ENCODE data around the gene PTDSS2.

Gene PTDSS2

DNA sequence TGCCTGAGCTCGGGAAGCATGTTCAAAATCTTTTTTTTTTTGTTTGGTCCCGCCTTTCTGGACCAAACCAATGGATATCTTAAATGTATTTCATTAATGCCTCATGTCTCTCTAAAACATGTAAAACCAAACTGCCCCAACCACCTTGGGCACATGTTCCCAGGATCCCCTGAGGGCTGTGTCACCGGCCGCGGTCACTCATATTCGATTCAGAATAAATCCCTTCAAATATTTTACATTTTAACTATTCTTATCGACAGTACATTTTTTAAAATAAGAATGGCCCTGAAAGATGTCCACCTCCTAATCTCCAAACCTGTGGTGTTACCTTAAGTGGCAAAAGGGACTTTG, 54.9 kb downstream of the PTDSS2 start:
- Histone ChIP-seq H4K20me1 (ENCODE audit: control insufficient read depth, insufficient read depth, low read depth, low read length) (no peaks in the 10 kb centered on the region), H3K4me3 (ENCODE audit: low read length) (peak overlapping the region; percentile 97), H3K4me1 (ENCODE audit: control insufficient read depth, low read length) (peaks cover 31% of the 10 kb centered on the region), H3K9me2 (replicated peaks; ENCODE audit: control insufficient read depth, low read length) (no peaks in the 10 kb centered on the region), H3K9me3 (ENCODE audit: control insufficient read depth, insufficient read depth, low read length) (no peaks in the 10 kb centered on the region), H3K4me2 (ENCODE audit: low read length) (peak overlapping the region; percentile 83), H3K27me3 (ENCODE audit: control insufficient read depth, low read length) (no peaks in the 10 kb centered on the region), H3K27ac (ENCODE audit: low read depth, low read length) (no peak overlapping the region), H3K36me3 (ENCODE audit: control insufficient read depth, low read length) (peaks cover 25% of the 10 kb centered on the region), H3K79me2 (ENCODE audit: control insufficient read depth, low read length) (peaks cover 46% of the 10 kb centered on the region), H3F3A (ENCODE audit: control insufficient read depth, insufficient read depth) (peaks cover 3% of the 10 kb centered on the region; the same call in 1 of the 2 replicates)
- TF ChIP-seq EZH2phosphoT487 (IDR thresholded peaks at IDR 0.05; ENCODE audit: borderline replicate concordance, low read length) (no peak), CTCF (IDR thresholded peaks at IDR 0.05; ENCODE audit: low read depth, low read length, poor library complexity, severe bottlenecking) (no peak)

GRCh38 chr11:506238-506994, 56.3 kb downstream of the PTDSS2 start:
- Histone ChIP-seq H3K4me3 (ENCODE audit: low read length) (peak overlapping the region; percentile 97), H3K36me3 (ENCODE audit: control insufficient read depth, low read length) (peaks cover 16% of the 10 kb centered on the region), H3K4me2 (ENCODE audit: low read length) (peak overlapping the region; percentile 83), H3F3A (ENCODE audit: control insufficient read depth, insufficient read depth) (peaks cover 3% of the 10 kb centered on the region; the same call in 1 of the 2 replicates), H4K20me1 (ENCODE audit: control insufficient read depth, insufficient read depth, low read depth, low read length) (no peaks in the 10 kb centered on the region), H3K27me3 (ENCODE audit: control insufficient read depth, low read length) (no peaks in the 10 kb centered on the region), H3K79me2 (ENCODE audit: control insufficient read depth, low read length) (peaks cover 46% of the 10 kb centered on the region), H3K4me1 (ENCODE audit: control insufficient read depth, low read length) (peaks cover 31% of the 10 kb centered on the region), H3K27ac (ENCODE audit: low read depth, low read length) (peak overlapping the region; percentile 87), H3K9me3 (ENCODE audit: control insufficient read depth, insufficient read depth, low read length) (no peaks in the 10 kb centered on the region), H3K9me2 (replicated peaks; ENCODE audit: control insufficient read depth, low read length) (no peaks in the 10 kb centered on the region)
- TF ChIP-seq EZH2phosphoT487 (IDR thresholded peaks at IDR 0.05; ENCODE audit: borderline replicate concordance, low read length) (no peak), CTCF (IDR thresholded peaks at IDR 0.05; ENCODE audit: low read depth, low read length, poor library complexity, severe bottlenecking) (no peak)

DNA sequence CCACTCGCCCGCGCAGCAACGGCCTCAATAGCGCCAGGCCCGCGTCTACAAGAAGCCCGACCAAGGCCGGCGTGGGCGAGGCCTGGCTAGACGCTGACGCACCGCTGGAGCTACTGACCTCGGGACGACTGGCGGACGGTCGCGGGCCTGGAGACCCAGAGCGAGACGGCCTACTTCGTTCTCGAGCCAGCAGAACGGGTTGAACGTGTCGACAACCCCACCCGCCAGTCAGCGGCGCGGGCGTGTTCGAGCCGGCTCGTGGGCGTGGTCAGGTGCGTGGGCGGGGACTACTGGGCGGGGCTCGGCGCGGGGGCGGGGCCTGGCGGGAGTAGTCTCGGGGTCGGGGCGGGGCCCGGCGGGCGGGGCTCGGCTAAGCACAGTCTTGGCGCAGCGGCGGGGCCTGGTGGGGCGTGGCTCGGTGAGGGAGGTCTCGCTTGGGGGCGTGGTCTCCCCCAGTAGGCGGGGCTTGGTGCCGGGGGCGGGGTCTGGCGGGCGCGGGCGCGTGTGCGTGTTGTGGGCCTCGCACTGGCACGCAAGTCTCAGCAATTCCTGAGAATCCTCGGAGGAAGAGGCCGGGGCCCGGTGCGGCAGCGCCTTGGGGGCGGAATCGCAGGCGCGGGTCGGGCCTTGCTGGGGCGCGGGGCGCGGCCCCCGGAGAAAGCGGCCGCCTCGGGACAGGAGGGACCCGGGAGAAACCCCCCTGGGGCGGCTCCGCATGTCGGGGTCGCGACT, 57.1 kb downstream of the PTDSS2 start, which contains the start of gene RNH1:
RNH1 (minus strand) TSS at position 248 of the 732 bp plus-strand sequence. CDS start 5,080 bp downstream, outside the sequence.
- Histone ChIP-seq H3K9me3 (ENCODE audit: control insufficient read depth, insufficient read depth, low read length) (no peaks in the 10 kb centered on the region), H3F3A (ENCODE audit: control insufficient read depth, insufficient read depth) (peaks cover 3% of the 10 kb centered on the region; the same call in 1 of the 2 replicates), H3K9me2 (replicated peaks; ENCODE audit: control insufficient read depth, low read length) (no peaks in the 10 kb centered on the region), H3K4me3 (ENCODE audit: low read length) (peak within 1 kb of the TSS; percentile 97), H3K79me2 (ENCODE audit: control insufficient read depth, low read length) (peaks cover 46% of the 10 kb centered on the region), H3K36me3 (ENCODE audit: control insufficient read depth, low read length) (peaks cover 16% of the 10 kb centered on the region; the same call in 1 of the 2 replicates), H3K4me1 (ENCODE audit: control insufficient read depth, low read length) (peaks cover 31% of the 10 kb centered on the region), H3K4me2 (ENCODE audit: low read length) (peak within 1 kb of the TSS; percentile 83), H4K20me1 (ENCODE audit: control insufficient read depth, insufficient read depth, low read depth, low read length) (no peaks in the 10 kb centered on the region), H3K27ac (ENCODE audit: low read depth, low read length) (peak within 1 kb of the TSS; percentile 87), H3K27me3 (ENCODE audit: control insufficient read depth, low read length) (no peaks in the 10 kb centered on the region)
- TF ChIP-seq CTCF (IDR thresholded peaks at IDR 0.05; ENCODE audit: low read depth, low read length, poor library complexity, severe bottlenecking) = no peak
- TF ChIP-seq EZH2phosphoT487 (IDR thresholded peaks at IDR 0.05; ENCODE audit: borderline replicate concordance, low read length) = no peak

Measured in DOHH2 (cell line).